Tongue (tissue), 2 donors: ENCODE measurements around the gene RDX. TPM values are rescaled to one million over a fixed set of nuclear protein-coding genes. Genes with fewer than 3 reads are reported as not detected.
"Not testable (repeated sequence)": the region's sequence is repeated elsewhere in the genome, so short reads cannot be mapped to it uniquely, and the experiment has no call there.

ENCODE experiments used
- DNase-seq: peaks from one replicate; pipeline ENCODE4 v3.0.0-alpha.2; 2015
- total RNA-seq: library from RNA; depleted of rRNA; stranded (reverse); fragments of >200 nt; gene quantifications from one replicate; pipeline ENCODE4 v1.2.3, GENCODE V29; 2014

RDX gene
- total RNA-seq, 1 donor from 2014 or later: 80.5 TPM

GRCh38 chr11:110305169-110306018 is 9.0 kb upstream of the RDX start:
- no peak for DNase-seq

GRCh38 chr11:110303414-110303826 is 7.0 kb upstream of the RDX start:
- DNase-seq: no peak

- DNase-seq: no peak
Observed at GRCh38 chr11:110301577-110301976, 5.2 kb upstream of the RDX start.

GRCh38 chr11:110301032-110301431 is 4.6 kb upstream of the RDX start:
- no peak for DNase-seq

- no peak for DNase-seq
Observed at GRCh38 chr11:110299006-110299785, 2.8 kb upstream of the RDX start.

- DNase-seq: no peak
Observed at GRCh38 chr11:110298301-110298765, 1.9 kb upstream of the RDX start.

GRCh38 chr11:110297726-110298300 is 1.4 kb upstream of the RDX start:
- DNase-seq: no peak

- no peak for DNase-seq
Observed at GRCh38 chr11:110297076-110297725, 787 bp upstream of the RDX start.

GRCh38 chr11:110295531-110296225 is 736 bp downstream of the RDX start:
- DNase-seq: peak; percentile 79

- peak; percentile 25 for DNase-seq
Observed at GRCh38 chr11:110295086-110295485, 1.3 kb downstream of the RDX start.

- no peak for DNase-seq
Observed at GRCh38 chr11:110294509-110294908, 1.9 kb downstream of the RDX start.

GRCh38 chr11:110293389-110293788 is 3.0 kb downstream of the RDX start:
- DNase-seq: no peak

- DNase-seq: not testable (repeated sequence)
Observed at GRCh38 chr11:110292146-110292545, 4.3 kb downstream of the RDX start.

GRCh38 chr11:110290591-110291334 is 5.7 kb downstream of the RDX start:
- DNase-seq: no peak

GRCh38 chr11:110289472-110289871 is 6.9 kb downstream of the RDX start:
- no peak for DNase-seq

- no peak for DNase-seq
Observed at GRCh38 chr11:110287537-110287936, 8.9 kb downstream of the RDX start.

- DNase-seq: no peak
Observed at GRCh38 chr11:110286298-110287040, 9.9 kb downstream of the RDX start.

GRCh38 chr11:110283862-110284261 is 12.6 kb downstream of the RDX start:
- DNase-seq: no peak

GRCh38 chr11:110280595-110280994 is 15.8 kb downstream of the RDX start:
- DNase-seq: not testable (repeated sequence)

- DNase-seq: no peak
Observed at GRCh38 chr11:110279881-110280280, 16.5 kb downstream of the RDX start.
